HUES6 (cell line): Measurements from ENCODE around the gene FRMD4A.

Experiments
- H3K27ac ChIP-seq: 2 replicates; pipeline ENCODE4 v1.7.0; 2013; ENCODE audit warnings: low read depth, mild to moderate bottlenecking, low read length, inconsistent platforms
- H3K27me3 ChIP-seq: 2 replicates; pipeline ENCODE4 v1.6.1; 2013; ENCODE audit warnings: low read length; ENCODE audit not compliant: control insufficient read depth, insufficient read depth
- H3K36me3 ChIP-seq: 2 replicates; pipeline ENCODE4 v1.6.1; 2013; ENCODE audit warnings: low read length; ENCODE audit not compliant: control insufficient read depth, insufficient read depth
- H3K4me1 ChIP-seq: 2 replicates; pipeline ENCODE4 v1.6.1; 2013; ENCODE audit warnings: low read length; ENCODE audit not compliant: control insufficient read depth, insufficient read depth
- H3K4me3 ChIP-seq: 2 replicates; pipeline ENCODE4 v1.5.1; 2013; ENCODE audit warnings: low read depth, low read length
- H3K9ac ChIP-seq: one replicate; pipeline ENCODE4 v1.6.1; 2013; ENCODE audit warnings: mild to moderate bottlenecking, low read length
- H3K9me3 ChIP-seq: 2 replicates; pipeline ENCODE4 v1.6.1; 2013; ENCODE audit warnings: low read depth, low read length; ENCODE audit not compliant: control insufficient read depth, insufficient read depth

FRMD4A gene

DNA sequence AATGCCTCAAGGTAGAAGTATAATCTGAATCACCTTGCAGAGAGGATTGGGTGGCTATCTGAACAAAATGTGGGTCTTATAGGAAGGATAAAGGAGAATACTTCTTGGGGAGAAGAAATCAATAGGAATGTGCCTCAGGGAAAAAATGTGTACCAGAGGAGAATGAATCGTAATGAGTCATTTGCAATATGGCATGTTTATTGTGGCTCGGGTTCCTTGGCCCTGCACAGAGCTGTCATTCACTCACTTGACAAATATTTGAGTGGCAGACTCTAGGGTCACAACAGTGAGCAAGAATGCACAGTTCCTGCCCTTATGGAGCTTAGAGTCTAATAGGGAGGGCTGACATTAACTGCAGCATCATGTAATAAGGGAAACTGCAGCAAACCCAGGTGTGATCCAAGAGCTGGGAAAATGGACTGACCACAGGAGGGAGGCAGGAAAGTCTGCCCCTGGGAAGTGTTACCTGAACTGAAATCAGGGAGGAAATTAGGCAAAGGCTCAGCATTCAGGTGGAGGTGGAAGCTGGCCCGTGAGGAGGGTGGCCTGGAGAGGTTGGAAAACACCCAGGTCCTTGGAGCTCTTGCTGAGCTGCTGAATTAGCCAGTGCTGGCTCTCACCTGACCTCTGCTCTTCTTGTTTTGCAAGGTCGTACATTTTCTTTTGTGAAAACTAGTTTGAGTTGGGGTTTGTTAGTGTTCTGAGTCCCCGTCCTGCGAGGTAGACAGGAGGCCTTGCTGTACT lies 203.9 kb downstream of the FRMD4A start:
- Histone ChIP-seq H3K27ac (no peak overlapping the region), H3K4me3 (no peak overlapping the region), H3K4me1 (no peaks in the 10 kb centered on the region), H3K9ac (no peak overlapping the region), H3K9me3 (no peaks in the 10 kb centered on the region), H3K27me3 (no peaks in the 10 kb centered on the region), H3K36me3 (no peaks in the 10 kb centered on the region)

DNA sequence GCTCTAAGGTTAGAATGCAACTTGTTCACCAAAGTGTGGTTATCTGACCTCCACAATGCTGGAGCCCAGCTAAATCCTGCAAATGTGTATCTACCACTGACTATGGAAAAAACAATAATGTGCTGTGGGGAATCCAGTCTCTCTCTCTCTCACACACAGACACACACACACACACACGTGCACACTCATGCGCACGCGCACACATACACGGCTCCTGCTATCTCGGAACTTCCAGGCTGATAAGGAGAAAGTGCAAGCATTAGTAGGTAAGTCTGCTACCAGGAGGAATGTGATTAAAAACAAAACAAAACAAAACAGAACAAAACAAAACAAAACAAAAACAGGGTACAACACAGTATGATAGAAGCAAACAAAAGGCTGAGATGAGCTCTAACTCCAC lies 205.2 kb downstream of the FRMD4A start:
- no peaks in the 10 kb centered on the region for H3K36me3 ChIP-seq
- no peaks in the 10 kb centered on the region for H3K4me1 ChIP-seq
- no peak overlapping the region for H3K9ac ChIP-seq
- no peak overlapping the region for H3K4me3 ChIP-seq
- no peaks in the 10 kb centered on the region for H3K27me3 ChIP-seq
- no peak overlapping the region for H3K27ac ChIP-seq
- no peaks in the 10 kb centered on the region for H3K9me3 ChIP-seq

DNA sequence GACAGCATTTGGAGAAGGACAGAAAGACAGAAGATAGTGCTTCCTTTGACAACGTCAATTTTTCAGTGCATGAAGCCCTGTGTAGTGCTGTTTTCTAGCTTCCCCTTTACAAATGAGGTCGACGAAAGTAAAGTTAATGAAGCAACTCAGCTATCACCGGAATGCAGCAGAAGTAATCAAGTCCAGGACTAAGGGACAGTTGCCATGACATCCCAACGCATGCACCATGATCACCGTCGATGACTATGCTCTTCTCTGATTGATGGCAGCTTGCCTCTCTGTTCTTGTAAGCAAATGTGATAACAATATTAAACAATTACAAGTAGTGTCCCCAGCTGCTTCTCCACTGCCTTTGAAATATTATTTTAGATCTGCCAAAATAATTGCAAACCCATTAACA lies 205.8 kb downstream of the FRMD4A start:
- Histone ChIP-seq H3K36me3 (no peaks in the 10 kb centered on the region), H3K9me3 (no peaks in the 10 kb centered on the region), H3K27ac (no peak overlapping the region), H3K4me3 (no peak overlapping the region), H3K9ac (no peak overlapping the region), H3K4me1 (no peaks in the 10 kb centered on the region), H3K27me3 (no peaks in the 10 kb centered on the region)

DNA sequence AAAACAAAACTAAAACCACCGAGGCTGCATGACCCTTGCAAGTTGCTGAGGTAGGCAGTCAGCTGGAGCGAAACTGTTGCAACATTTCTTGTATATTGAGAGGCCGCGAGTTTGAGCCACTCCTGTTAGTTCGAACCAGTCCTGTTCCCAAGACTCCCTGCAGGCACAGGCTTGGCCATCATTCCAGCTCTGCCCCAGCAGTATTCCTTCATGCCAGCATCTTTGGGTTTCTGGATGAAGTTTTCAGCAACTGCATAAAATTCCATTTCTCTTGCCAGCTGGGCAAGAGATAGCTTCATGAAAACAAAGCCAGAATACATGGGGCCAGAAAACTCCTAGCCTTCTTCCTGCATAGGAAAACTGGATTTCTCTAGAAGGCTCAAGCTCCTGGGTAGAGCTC lies 207.6 kb downstream of the FRMD4A start:
- H3K9ac ChIP-seq: no peak overlapping the region
- no peaks in the 10 kb centered on the region for H3K27me3 ChIP-seq

DNA sequence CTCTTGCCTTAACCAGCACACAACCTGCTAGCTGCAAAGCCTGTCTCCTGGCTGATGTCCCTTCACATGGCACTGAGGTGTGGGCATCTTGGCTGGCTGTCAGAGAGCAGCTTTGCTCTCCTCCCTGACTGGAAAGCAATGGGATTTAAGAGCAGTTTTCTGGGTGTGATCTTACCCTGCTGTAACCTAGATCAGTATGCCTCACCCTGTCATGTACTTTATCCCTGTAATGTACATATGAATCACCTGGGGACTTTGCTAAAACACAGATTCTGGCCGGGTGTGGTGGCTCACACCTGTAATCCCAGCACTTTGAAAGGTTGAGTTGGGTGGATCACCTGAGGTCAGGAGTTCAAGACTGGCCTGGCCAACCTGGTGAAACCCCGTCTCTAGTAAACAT lies 209.9 kb downstream of the FRMD4A start:
- H3K4me3 ChIP-seq: no peak overlapping the region
- H3K27ac ChIP-seq: no peak overlapping the region
- H3K27me3 ChIP-seq: no peaks in the 10 kb centered on the region
- H3K4me1 ChIP-seq: no peaks in the 10 kb centered on the region
- H3K9ac ChIP-seq: no peak overlapping the region
- no peaks in the 10 kb centered on the region for H3K36me3 ChIP-seq
- no peaks in the 10 kb centered on the region for H3K9me3 ChIP-seq

More for the DNA sequence above, 207.6 kb downstream of the FRMD4A start:
- H3K36me3 ChIP-seq: no peaks in the 10 kb centered on the region
- H3K9me3 ChIP-seq: no peaks in the 10 kb centered on the region
- H3K4me1 ChIP-seq: no peaks in the 10 kb centered on the region
- H3K27ac ChIP-seq: no peak overlapping the region
- no peak overlapping the region for H3K4me3 ChIP-seq

DNA sequence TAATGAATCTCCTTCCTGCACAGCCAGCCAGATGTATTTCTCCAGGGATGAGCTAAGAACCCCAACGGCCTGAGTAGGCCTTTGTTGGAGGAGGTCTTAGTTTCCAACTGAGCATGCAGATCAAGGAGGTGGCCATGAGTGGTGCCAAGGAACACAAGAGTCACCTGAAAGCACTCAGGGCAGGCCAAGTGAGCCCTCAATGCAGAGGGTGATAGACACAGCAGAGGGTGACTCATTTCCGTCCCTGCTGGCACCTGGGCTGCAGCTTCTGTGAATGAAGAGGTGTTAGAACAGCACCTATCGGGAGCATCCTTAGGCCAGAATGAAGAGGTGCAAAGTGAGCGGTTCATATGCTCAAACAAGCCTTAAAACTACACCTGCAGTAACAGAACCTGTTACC lies 211.8 kb downstream of the FRMD4A start:
- H3K9ac ChIP-seq: no peak overlapping the region
- H3K4me3 ChIP-seq: no peak overlapping the region
- H3K4me1 ChIP-seq: no peaks in the 10 kb centered on the region
- no peaks in the 10 kb centered on the region for H3K36me3 ChIP-seq
- no peaks in the 10 kb centered on the region for H3K27me3 ChIP-seq
- H3K27ac ChIP-seq: no peak overlapping the region
- H3K9me3 ChIP-seq: no peaks in the 10 kb centered on the region

DNA sequence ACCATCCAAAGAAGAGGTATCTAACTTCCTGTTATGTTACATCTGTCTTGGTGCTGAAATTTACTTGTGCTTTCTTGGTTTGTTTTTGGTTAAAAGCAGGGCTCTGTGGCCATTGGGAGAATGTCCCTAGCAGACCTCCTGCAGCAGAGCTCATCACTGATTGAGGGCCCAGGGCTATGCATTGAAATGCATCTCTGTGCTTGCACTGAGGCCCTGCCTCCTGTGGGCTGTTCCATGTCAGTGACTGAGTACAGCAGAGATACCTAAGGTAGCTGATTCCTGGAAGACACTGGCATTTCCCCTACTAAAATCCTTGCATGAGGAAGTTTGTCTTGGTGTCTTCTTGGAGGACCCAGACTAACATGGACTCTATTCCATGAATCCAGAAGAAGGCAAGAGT lies 213.9 kb downstream of the FRMD4A start:
- Histone ChIP-seq H3K27me3 (no peaks in the 10 kb centered on the region), H3K27ac (no peak overlapping the region), H3K36me3 (no peaks in the 10 kb centered on the region), H3K9ac (no peak overlapping the region), H3K4me3 (no peak overlapping the region), H3K4me1 (no peaks in the 10 kb centered on the region), H3K9me3 (no peaks in the 10 kb centered on the region)

DNA sequence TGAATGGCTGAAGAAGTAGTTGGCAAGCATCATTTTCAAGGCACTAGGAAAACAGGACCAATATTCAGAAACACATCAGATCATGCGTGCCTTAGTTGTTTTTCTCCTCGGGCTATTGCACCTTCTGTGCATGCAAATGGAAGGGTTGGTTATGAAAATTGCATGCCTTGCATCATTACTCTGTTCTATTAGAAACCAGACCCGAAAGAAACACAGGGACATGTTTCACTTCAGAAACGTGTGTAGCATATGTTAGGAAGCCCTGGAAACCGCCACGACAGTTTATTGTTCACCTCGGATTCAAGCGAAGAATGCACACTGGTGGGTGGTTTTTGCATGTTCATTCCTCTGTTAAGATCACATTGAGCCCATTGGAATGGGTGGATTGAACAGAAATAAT lies 214.7 kb downstream of the FRMD4A start:
- H3K9ac ChIP-seq: no peak overlapping the region
- no peaks in the 10 kb centered on the region for H3K4me1 ChIP-seq
- H3K27ac ChIP-seq: no peak overlapping the region
- H3K36me3 ChIP-seq: no peaks in the 10 kb centered on the region
- no peaks in the 10 kb centered on the region for H3K9me3 ChIP-seq
- no peaks in the 10 kb centered on the region for H3K27me3 ChIP-seq
- no peak overlapping the region for H3K4me3 ChIP-seq

DNA sequence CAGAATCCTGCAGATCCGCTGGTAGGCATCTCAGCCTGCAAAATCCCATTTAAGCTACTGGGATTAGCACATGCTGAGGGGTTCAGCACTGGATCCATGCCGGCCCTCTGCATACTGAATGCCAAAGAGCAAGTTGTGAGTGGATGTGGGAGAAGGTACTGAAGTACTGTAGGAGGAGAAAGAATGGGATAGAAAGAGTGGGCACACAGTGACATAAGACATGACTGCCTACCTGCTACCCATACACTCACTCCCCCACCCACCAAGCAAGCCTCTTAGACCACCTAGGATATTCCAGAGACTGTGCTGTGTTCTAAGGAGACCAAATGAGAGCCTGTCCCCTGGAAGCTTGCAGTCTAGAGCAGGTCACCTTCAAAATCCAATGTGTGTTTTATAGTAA lies 215.9 kb downstream of the FRMD4A start:
- no peaks in the 10 kb centered on the region for H3K9me3 ChIP-seq

DNA sequence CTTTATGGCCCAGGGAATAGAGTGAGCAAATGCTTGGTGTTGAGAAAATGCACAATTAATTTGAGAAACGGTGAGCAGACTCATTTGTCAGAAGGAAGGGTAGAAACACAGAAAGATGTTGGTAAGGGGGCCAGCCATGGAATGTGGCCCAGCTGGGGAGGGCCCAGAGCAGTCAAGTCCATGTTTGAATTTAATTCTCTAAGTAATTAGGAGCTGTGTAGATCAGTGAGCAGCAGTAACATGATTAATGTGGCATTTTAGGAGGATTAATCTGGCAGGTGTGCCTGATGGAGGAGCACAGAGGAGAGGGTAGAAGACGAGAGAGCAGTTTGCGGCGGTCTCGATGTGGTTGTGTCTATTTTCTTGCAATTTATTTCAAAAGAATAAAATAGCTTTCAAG lies 218.7 kb downstream of the FRMD4A start:
- H3K27me3 ChIP-seq: no peaks in the 10 kb centered on the region
- no peaks in the 10 kb centered on the region for H3K36me3 ChIP-seq
- no peak overlapping the region for H3K4me3 ChIP-seq
- H3K27ac ChIP-seq: no peak overlapping the region
- no peaks in the 10 kb centered on the region for H3K9me3 ChIP-seq
- no peak overlapping the region for H3K9ac ChIP-seq
- H3K4me1 ChIP-seq: no peaks in the 10 kb centered on the region

More for the DNA sequence above, 215.9 kb downstream of the FRMD4A start:
- no peaks in the 10 kb centered on the region for H3K36me3 ChIP-seq
- no peak overlapping the region for H3K9ac ChIP-seq
- no peak overlapping the region for H3K27ac ChIP-seq
- no peak overlapping the region for H3K4me3 ChIP-seq
- no peaks in the 10 kb centered on the region for H3K27me3 ChIP-seq
- H3K4me1 ChIP-seq: no peaks in the 10 kb centered on the region

DNA sequence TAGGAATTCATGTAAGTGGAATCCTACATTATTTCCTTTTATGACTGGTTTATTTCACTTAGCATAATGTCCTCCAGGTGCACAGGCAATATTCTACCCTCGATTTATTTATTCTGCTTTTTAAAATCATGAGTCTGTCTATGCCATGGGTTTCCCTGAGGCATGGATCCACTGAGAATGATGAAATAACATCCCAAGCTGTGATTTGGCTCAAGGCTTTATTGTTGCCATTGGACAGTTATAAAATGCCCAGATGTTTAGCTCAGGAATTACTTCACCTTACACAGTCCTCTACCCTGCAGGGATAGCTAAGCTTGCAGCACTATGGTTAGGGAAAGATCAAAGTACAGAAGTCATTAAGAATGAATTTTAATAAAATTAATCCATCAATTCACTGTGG lies 219.5 kb downstream of the FRMD4A start:
- no peaks in the 10 kb centered on the region for H3K36me3 ChIP-seq
- H3K27ac ChIP-seq: no peak overlapping the region
- no peaks in the 10 kb centered on the region for H3K4me1 ChIP-seq
- no peak overlapping the region for H3K4me3 ChIP-seq
- H3K9me3 ChIP-seq: no peaks in the 10 kb centered on the region
- H3K27me3 ChIP-seq: no peaks in the 10 kb centered on the region
- H3K9ac ChIP-seq: no peak overlapping the region
